Measurements from ENCODE around the gene TSHR.

- TF ChIP-seq EZH2 (IDR thresholded peaks at IDR 0.05; ENCODE audit: low read length, unreplicated experiment) (no peak), CTCF (conservative IDR thresholded peaks at IDR 0.05; ENCODE audit: low read depth, low read length) (no peak), EZH2phosphoT487 (IDR thresholded peaks at IDR 0.05; ENCODE audit: borderline replicate concordance, low read length) (no peak)
Observed at GRCh38 chr14:81095539-81095938, 140.1 kb downstream of the TSHR start.
